Astrocyte (in vitro differentiated cells and primary cell): Measurements from ENCODE around the gene BRWD1. TPM values are rescaled to one million over a fixed set of nuclear protein-coding genes. Genes with fewer than 3 reads are reported as not detected.

ENCODE experiments used
- DNase-seq: peaks from one replicate; pipeline ENCODE4 v3.0.0-alpha.2; 2010; ENCODE audit warnings: low read depth
- FAIRE-seq: peaks from 2 replicates; lab custom pipeline; 2011; peaks lifted over from hg19 to GRCh38; lab: Jason Lieb, UNC
- H2AFZ ChIP-seq: 2 replicates; pipeline ENCODE4 v1.6.0; 2012; ENCODE audit warnings: low read depth, low read length, inconsistent platforms
- H3K27ac ChIP-seq: 2 replicates; pipeline ENCODE4 v1.5.1; 2011; ENCODE audit warnings: low read depth, low read length, inconsistent platforms
- H3K27me3 ChIP-seq: 2 replicates; pipeline ENCODE4 v1.6.0; 2011; ENCODE audit warnings: low read length, inconsistent platforms; ENCODE audit not compliant: insufficient read depth
- H3K36me3 ChIP-seq: 2 replicates; pipeline ENCODE4 v1.5.1; 2011; ENCODE audit warnings: low read length, inconsistent platforms; ENCODE audit not compliant: insufficient read depth
- H3K4me1 ChIP-seq: 2 replicates; pipeline ENCODE4 v1.5.1; 2011; ENCODE audit warnings: low read length, inconsistent platforms; ENCODE audit not compliant: insufficient read depth
- H3K4me2 ChIP-seq: 2 replicates; pipeline ENCODE4 v1.6.0; 2012; ENCODE audit warnings: low read length, inconsistent platforms
- H3K4me3 ChIP-seq: 2 replicates; pipeline ENCODE4 v1.5.1; 2011; ENCODE audit warnings: low read depth, mild to moderate bottlenecking, low read length, inconsistent platforms; ENCODE audit not compliant: insufficient read depth
- H3K79me2 ChIP-seq: 2 replicates; pipeline ENCODE4 v1.6.0; 2012; ENCODE audit warnings: mild to moderate bottlenecking, low read length, inconsistent platforms; ENCODE audit not compliant: insufficient read depth
- H3K9ac ChIP-seq: 2 replicates; pipeline ENCODE4 v1.6.0; 2012; ENCODE audit warnings: mild to moderate bottlenecking, low read length, inconsistent platforms
- H3K9me3 ChIP-seq: 2 replicates; pipeline ENCODE4 v1.5.1; 2012; ENCODE audit warnings: low read depth, mild to moderate bottlenecking, low read length, inconsistent platforms; ENCODE audit not compliant: insufficient read depth
- H4K20me1 ChIP-seq: 2 replicates; pipeline ENCODE4 v1.6.0; 2012; ENCODE audit warnings: low read length, inconsistent platforms; ENCODE audit not compliant: insufficient read depth
- H3K27ac Mint-ChIP-seq: one replicate; pipeline ENCODE4 v1.8.0; 2021; ENCODE audit warnings: mild to moderate bottlenecking, mixed read lengths; ENCODE audit not compliant: unreplicated experiment
- H3K27me3 Mint-ChIP-seq: one replicate; pipeline ENCODE4 v1.8.0; 2021; ENCODE audit warnings: low read depth, mixed read lengths; ENCODE audit not compliant: unreplicated experiment
- H3K36me3 Mint-ChIP-seq: one replicate; pipeline ENCODE4 v1.8.0; 2021; ENCODE audit warnings: low read depth, mixed read lengths; ENCODE audit not compliant: unreplicated experiment
- H3K4me1 Mint-ChIP-seq: one replicate; pipeline ENCODE4 v1.8.0; 2021; ENCODE audit warnings: low read depth, mixed read lengths; ENCODE audit not compliant: unreplicated experiment
- H3K4me3 Mint-ChIP-seq: one replicate; pipeline ENCODE4 v1.8.0; 2021; ENCODE audit warnings: mild to moderate bottlenecking, moderate library complexity, mixed read lengths; ENCODE audit not compliant: unreplicated experiment
- H3K9me3 Mint-ChIP-seq: one replicate; pipeline ENCODE4 v1.8.0; 2021; ENCODE audit warnings: mild to moderate bottlenecking, mixed read lengths; ENCODE audit not compliant: unreplicated experiment
- EZH2 ChIP-seq: IDR thresholded peaks from 2 replicates; pipeline ENCODE4 v1.6.1; 2012; ENCODE audit warnings: mild to moderate bottlenecking, low read length, inconsistent platforms; ENCODE audit not compliant: insufficient read depth
- total RNA-seq: library from RNA; stranded (reverse); gene quantifications from 2 replicates; pipeline ENCODE4 v1.2.1, GENCODE V29; 2021
- TF ChIP-seq, protein P1 (sequence below): IDR thresholded peaks from 2 replicates; pipeline ENCODE4 v1.5.1; 2011; ENCODE audit warnings: low read depth, mild to moderate bottlenecking, inconsistent platforms, low read length, moderate library complexity; ENCODE audit not compliant: insufficient read depth

Gene BRWD1
- total RNA-seq, 1 donor from 2014 or later = 28.1 TPM

GRCh38 chr21:39176271-39176709, 137.1 kb downstream of the BRWD1 start:
- Histone ChIP-seq H3K27me3 (no peaks in the 10 kb centered on the region), H3K9ac (no peak overlapping the region), H4K20me1 (peaks cover 15% of the 10 kb centered on the region), H3K4me3 (no peak overlapping the region), H3K4me2 (no peak overlapping the region), H3K79me2 (peaks cover 19% of the 10 kb centered on the region), H3K4me1 (no peaks in the 10 kb centered on the region), H2AFZ (no peak overlapping the region), H3K27ac (no peak overlapping the region), H3K9me3 (no peaks in the 10 kb centered on the region), H3K36me3 (peaks cover 34% of the 10 kb centered on the region)
- TF ChIP-seq EZH2 = no peak
- TF ChIP-seq, protein P1, sequence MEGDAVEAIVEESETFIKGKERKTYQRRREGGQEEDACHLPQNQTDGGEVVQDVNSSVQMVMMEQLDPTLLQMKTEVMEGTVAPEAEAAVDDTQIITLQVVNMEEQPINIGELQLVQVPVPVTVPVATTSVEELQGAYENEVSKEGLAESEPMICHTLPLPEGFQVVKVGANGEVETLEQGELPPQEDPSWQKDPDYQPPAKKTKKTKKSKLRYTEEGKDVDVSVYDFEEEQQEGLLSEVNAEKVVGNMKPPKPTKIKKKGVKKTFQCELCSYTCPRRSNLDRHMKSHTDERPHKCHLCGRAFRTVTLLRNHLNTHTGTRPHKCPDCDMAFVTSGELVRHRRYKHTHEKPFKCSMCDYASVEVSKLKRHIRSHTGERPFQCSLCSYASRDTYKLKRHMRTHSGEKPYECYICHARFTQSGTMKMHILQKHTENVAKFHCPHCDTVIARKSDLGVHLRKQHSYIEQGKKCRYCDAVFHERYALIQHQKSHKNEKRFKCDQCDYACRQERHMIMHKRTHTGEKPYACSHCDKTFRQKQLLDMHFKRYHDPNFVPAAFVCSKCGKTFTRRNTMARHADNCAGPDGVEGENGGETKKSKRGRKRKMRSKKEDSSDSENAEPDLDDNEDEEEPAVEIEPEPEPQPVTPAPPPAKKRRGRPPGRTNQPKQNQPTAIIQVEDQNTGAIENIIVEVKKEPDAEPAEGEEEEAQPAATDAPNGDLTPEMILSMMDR = no peak
- no peak overlapping the region for H3K27ac Mint-ChIP-seq
- FAIRE-seq (no peak), DNase-seq (no peak)
- H3K4me1 Mint-ChIP-seq = peaks cover 5% of the 10 kb centered on the region
- H3K4me3 Mint-ChIP-seq = no peak overlapping the region
- no peaks in the 10 kb centered on the region for H3K9me3 Mint-ChIP-seq
- peaks cover 11% of the 10 kb centered on the region for H3K36me3 Mint-ChIP-seq
- no peaks in the 10 kb centered on the region for H3K27me3 Mint-ChIP-seq

- H3K36me3 ChIP-seq = peaks cover 36% of the 10 kb centered on the region
- no peak overlapping the region for H3K27ac Mint-ChIP-seq
- no peak for DNase-seq
Measured at GRCh38 chr21:39175665-39176064, 137.8 kb downstream of the BRWD1 start.

DNA sequence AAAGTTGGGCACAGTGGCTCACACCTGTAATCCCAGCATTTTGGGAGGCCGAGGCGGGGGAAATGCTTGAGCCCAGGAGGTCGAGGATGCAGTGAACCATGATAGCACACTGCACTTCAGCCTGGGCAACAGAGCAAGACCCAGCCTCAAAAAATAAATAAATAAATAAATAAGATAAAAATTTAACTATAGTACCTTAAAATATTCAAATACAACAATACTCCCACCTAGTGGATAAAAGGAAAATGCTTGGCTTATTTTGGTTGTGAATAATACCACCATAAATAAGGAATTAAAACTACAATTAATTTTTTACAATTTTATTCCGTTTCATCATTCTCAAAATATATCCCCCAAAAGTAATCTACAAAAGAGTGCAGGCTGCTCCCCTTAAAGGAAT, 138.3 kb downstream of the BRWD1 start:
- Mint-ChIP-seq H3K27me3 (no peaks in the 10 kb centered on the region), H3K27ac (no peak overlapping the region), H3K9me3 (no peaks in the 10 kb centered on the region), H3K4me1 (peaks cover 5% of the 10 kb centered on the region), H3K36me3 (peaks cover 17% of the 10 kb centered on the region), H3K4me3 (no peak overlapping the region)
- Histone ChIP-seq H3K27ac (no peak overlapping the region), H3K4me2 (no peak overlapping the region), H3K4me3 (no peak overlapping the region), H3K9me3 (no peaks in the 10 kb centered on the region), H3K79me2 (peaks cover 7% of the 10 kb centered on the region), H3K9ac (no peak overlapping the region), H4K20me1 (peaks cover 5% of the 10 kb centered on the region), H2AFZ (no peak overlapping the region), H3K4me1 (no peaks in the 10 kb centered on the region), H3K27me3 (no peaks in the 10 kb centered on the region), H3K36me3 (peaks cover 32% of the 10 kb centered on the region)
- TF ChIP-seq, protein P1 = peak; percentile 43
- no peak for TF ChIP-seq EZH2
- no peak for DNase-seq
- no peak for FAIRE-seq

More at GRCh38 chr21:39175665-39176064, 137.8 kb downstream of the BRWD1 start:
- Histone ChIP-seq H3K27ac (no peak overlapping the region), H3K9me3 (no peaks in the 10 kb centered on the region), H3K4me2 (no peak overlapping the region), H3K9ac (no peak overlapping the region), H3K27me3 (no peaks in the 10 kb centered on the region), H3K4me3 (no peak overlapping the region), H2AFZ (no peak overlapping the region), H3K79me2 (peaks cover 13% of the 10 kb centered on the region), H3K4me1 (no peaks in the 10 kb centered on the region), H4K20me1 (peaks cover 10% of the 10 kb centered on the region)
- FAIRE-seq = no peak
- no peak overlapping the region for H3K4me3 Mint-ChIP-seq
- peaks cover 13% of the 10 kb centered on the region for H3K36me3 Mint-ChIP-seq
- H3K9me3 Mint-ChIP-seq = no peaks in the 10 kb centered on the region
- H3K27me3 Mint-ChIP-seq = no peaks in the 10 kb centered on the region
- no peak for TF ChIP-seq EZH2
- TF ChIP-seq, protein P1 = no peak
- peaks cover 5% of the 10 kb centered on the region for H3K4me1 Mint-ChIP-seq
